OCI-LY7 (cell line): ENCODE measurements around the gene AKAP13. TPM values are rescaled to one million over a fixed set of nuclear protein-coding genes. Genes with fewer than 3 reads are reported as not detected.

Source experiments
- BruUV-seq: library from RNA; stranded (reverse); fragments of 400-500 nt; replicated peaks from 2 replicates; lab custom pipeline; 2021; lab: Mats Ljungman, UMichigan
- CTCF ChIA-PET: fragments of 300-600 bp; sonication (Branson Sonifier 250); formaldehyde crosslinking; loops from one replicate; lab custom pipeline; 2022; ENCODE audit warnings: antibody characterized with exemption; ENCODE audit not compliant: unreplicated experiment; lab: Charles Lee
- POLR2A ChIA-PET: fragments of 300-600 bp; sonication (Branson Sonifier 250); formaldehyde crosslinking; loops from one replicate; lab custom pipeline; 2022; ENCODE audit warnings: antibody characterized with exemption; lab: Charles Lee
- DNase-seq: peaks from one replicate; pipeline ENCODE4 v3.0.0-alpha.2; 2015; ENCODE audit warnings: low spot score
- H2AFZ ChIP-seq: fragments of 200-600 bp; sonication (generic), shearing (Covaris generic); 2 replicates; pipeline ENCODE4 v1.6.1; 2014; ENCODE audit warnings: mild to moderate bottlenecking, antibody characterized with exemption, low read length, moderate library complexity
- H3K27ac ChIP-seq: fragments of 200-600 bp; sonication (generic); 2 replicates; pipeline ENCODE4 v1.5.1; 2014; ENCODE audit warnings: mixed run types, low read depth, mild to moderate bottlenecking, moderate library complexity, low read length, inconsistent platforms; ENCODE audit not compliant: poor library complexity, severe bottlenecking
- H3K36me3 ChIP-seq: fragments of 200-600 bp; sonication (generic); 2 replicates; pipeline ENCODE4 v1.6.1; 2014; ENCODE audit warnings: mild to moderate bottlenecking, antibody characterized with exemption, low read length, moderate library complexity, mixed read lengths; ENCODE audit not compliant: insufficient read depth
- H3K4me1 ChIP-seq: fragments of 200-600 bp; sonication (generic); 2 replicates; pipeline ENCODE4 v1.5.1; 2014; ENCODE audit warnings: mild to moderate bottlenecking, low read length; ENCODE audit not compliant: insufficient read depth, poor library complexity, severe bottlenecking
- H3K4me2 ChIP-seq: fragments of 200-600 bp; sonication (generic); 2 replicates; pipeline ENCODE4 v1.6.1; 2014; ENCODE audit warnings: mild to moderate bottlenecking, low read length
- H3K4me3 ChIP-seq: fragments of 200-600 bp; sonication (generic); 2 replicates; pipeline ENCODE4 v1.5.1; 2014; ENCODE audit warnings: mild to moderate bottlenecking, low read depth, low read length; ENCODE audit not compliant: poor library complexity, severe bottlenecking
- H3K79me2 ChIP-seq: fragments of 200-600 bp; sonication (generic); 2 replicates; pipeline ENCODE4 v1.6.1; 2016; ENCODE audit warnings: low read depth, mild to moderate bottlenecking, low read length, moderate library complexity, mixed read lengths; ENCODE audit not compliant: insufficient read depth
- H3K9me2 ChIP-seq: fragments of 200-600 bp; sonication (generic); 2 replicates; pipeline ENCODE4 v1.6.1; 2016; ENCODE audit warnings: mild to moderate bottlenecking, low read length, mixed read lengths; ENCODE audit not compliant: insufficient read depth
- H3K9me3 ChIP-seq: fragments of 200-600 bp; sonication (generic); 2 replicates; pipeline ENCODE4 v1.6.1; 2014; ENCODE audit warnings: mild to moderate bottlenecking, mixed run types, low read length, mixed read lengths
- H4K20me1 ChIP-seq: fragments of 200-600 bp; sonication (generic); 2 replicates; pipeline ENCODE4 v1.6.1; 2014; ENCODE audit warnings: mild to moderate bottlenecking, antibody characterized with exemption, low read length, moderate library complexity, mixed read lengths; ENCODE audit not compliant: insufficient read depth
- EZH2phosphoT487 ChIP-seq: fragments of 200-600 bp; sonication (generic); IDR thresholded peaks from 2 replicates; pipeline ENCODE4 v1.6.1; 2018; ENCODE audit warnings: low read depth, borderline replicate concordance, mild to moderate bottlenecking, mixed run types, antibody characterized with exemption, low read length, moderate library complexity, mixed read lengths
- intact Hi-C: fragments of 100-400 bp; cut with micrococcal nuclease; formaldehyde crosslinking; loops from one replicate; pipeline ENCODE4 v1.10.0; 2022; ENCODE audit not compliant: unreplicated experiment
- total RNA-seq, 2 experiments: library from RNA; depleted of rRNA in 1 of 2; stranded (reverse); fragments of >200 nt in 1 of 2; shearing (Covaris generic) in 1 of 2; gene quantifications; 2 replicates each; pipeline ENCODE4 v1.2.3, GENCODE V29; 2014 to 2022
- TF ChIP-seq, protein P1 (sequence below): fragments of 200-600 bp; sonication (generic); conservative IDR thresholded peaks from 2 replicates; pipeline ENCODE4 v1.5.1; 2014; ENCODE audit warnings: mild to moderate bottlenecking, antibody characterized with exemption, low read length, moderate library complexity, mixed read lengths

Gene AKAP13
- total RNA-seq, 2 experiments from 2014 or later = 140 to 250 TPM

DNA sequence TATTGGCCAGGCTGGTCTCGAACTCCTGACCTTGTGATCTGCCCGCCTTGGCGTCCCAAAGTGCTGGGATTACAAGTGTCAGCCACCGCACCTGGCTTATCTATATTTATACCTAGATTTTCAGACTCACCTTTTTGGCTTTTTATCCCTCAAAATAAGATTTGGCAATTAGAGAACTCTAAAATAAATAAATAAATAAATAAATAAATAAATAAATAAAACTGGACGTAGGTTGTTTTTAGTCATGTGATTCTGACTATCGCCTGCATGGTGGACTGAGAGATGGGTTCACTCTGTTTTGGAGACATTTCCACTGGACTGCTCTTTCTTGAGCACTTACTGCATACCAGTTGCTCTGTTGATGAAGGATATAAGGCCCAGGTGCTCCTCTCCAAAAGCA lies 46.2 kb upstream of the AKAP13 start:
- Histone ChIP-seq H3K4me2 (no peak overlapping the region), H3K36me3 (no peaks in the 10 kb centered on the region), H3K9me3 (no peaks in the 10 kb centered on the region), H3K27ac (no peak overlapping the region), H3K4me3 (no peak overlapping the region), H3K9me2 (no peaks in the 10 kb centered on the region), H4K20me1 (no peaks in the 10 kb centered on the region), H3K4me1 (peaks cover 51% of the 10 kb centered on the region), H3K79me2 (no peaks in the 10 kb centered on the region; the same call in 1 of the 2 replicates), H2AFZ (no peak overlapping the region)
- CTCF ChIA-PET = no interaction called here
- no peak for DNase-seq
- intact Hi-C loops = no loop called here
- POLR2A ChIA-PET = interaction anchor here (9.8 kb wide), 1 partner anchor 79 kb away, joined by 109 read pairs; no protein-coding TSS in a partner anchor
- no TSS peak for BruUV-seq
- TF ChIP-seq, protein P1, sequence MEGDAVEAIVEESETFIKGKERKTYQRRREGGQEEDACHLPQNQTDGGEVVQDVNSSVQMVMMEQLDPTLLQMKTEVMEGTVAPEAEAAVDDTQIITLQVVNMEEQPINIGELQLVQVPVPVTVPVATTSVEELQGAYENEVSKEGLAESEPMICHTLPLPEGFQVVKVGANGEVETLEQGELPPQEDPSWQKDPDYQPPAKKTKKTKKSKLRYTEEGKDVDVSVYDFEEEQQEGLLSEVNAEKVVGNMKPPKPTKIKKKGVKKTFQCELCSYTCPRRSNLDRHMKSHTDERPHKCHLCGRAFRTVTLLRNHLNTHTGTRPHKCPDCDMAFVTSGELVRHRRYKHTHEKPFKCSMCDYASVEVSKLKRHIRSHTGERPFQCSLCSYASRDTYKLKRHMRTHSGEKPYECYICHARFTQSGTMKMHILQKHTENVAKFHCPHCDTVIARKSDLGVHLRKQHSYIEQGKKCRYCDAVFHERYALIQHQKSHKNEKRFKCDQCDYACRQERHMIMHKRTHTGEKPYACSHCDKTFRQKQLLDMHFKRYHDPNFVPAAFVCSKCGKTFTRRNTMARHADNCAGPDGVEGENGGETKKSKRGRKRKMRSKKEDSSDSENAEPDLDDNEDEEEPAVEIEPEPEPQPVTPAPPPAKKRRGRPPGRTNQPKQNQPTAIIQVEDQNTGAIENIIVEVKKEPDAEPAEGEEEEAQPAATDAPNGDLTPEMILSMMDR = no peak
- TF ChIP-seq EZH2phosphoT487 = no peak

DNA sequence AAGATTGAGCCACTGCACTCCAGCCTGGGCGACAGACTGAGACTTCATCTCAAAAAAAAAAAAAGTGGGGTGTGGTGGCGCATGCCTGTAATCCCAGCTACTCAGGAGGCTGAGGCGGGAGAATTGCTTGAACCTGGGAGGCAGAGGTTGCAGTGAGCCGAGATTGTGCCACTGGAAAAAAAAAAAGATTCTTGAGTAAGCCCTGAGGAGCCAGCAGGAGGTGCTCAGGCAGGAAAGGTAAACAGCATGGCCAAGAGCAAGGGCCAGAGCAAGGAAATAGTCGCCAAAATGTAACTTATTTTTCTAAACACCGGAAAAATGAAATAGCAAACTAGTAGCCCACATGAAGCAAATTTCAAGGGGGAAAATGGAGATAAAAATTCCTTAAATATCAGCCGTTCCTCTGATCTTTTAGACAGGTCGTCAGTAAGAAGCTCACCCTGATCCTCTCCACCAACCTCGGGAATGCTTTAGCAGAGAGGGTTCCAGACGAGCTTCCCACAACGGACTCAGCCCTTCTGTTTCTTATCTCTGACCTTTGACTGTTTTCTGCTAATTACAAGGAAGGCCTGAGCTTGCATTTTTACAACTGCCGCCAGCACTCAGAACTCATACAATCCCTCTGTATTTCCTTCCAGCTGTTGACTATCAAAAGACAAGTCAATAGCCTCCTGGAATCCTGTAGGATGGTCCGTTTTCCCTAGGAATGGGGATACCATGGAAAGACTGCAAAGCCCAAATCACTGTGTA lies 45.0 kb upstream of the AKAP13 start:
- Histone ChIP-seq H3K9me3 (no peaks in the 10 kb centered on the region), H3K27ac (no peak overlapping the region), H3K36me3 (no peaks in the 10 kb centered on the region), H3K4me3 (no peak overlapping the region), H3K4me1 (peaks cover 42% of the 10 kb centered on the region), H3K79me2 (no peaks in the 10 kb centered on the region; the same call in 1 of the 2 replicates), H4K20me1 (no peaks in the 10 kb centered on the region), H2AFZ (no peak overlapping the region), H3K9me2 (no peaks in the 10 kb centered on the region), H3K4me2 (no peak overlapping the region)
- BruUV-seq = no TSS peak
- ChIA-PET CTCF (interaction anchor here (0.5 to 1.2 kb wide), 3 partner anchors 27 to 220 kb away, joined by 3 to 4 read pairs (median 3); no protein-coding TSS in a partner anchor), POLR2A (interaction anchor here (1.4 kb wide), 1 partner anchor 77 kb away, joined by 6 read pairs; no protein-coding TSS in a partner anchor)
- DNase-seq = no peak
- TF ChIP-seq EZH2phosphoT487 = no peak
- TF ChIP-seq, protein P1 = no peak
- intact Hi-C loops = no loop called here
